Gastrocnemius medialis (tissue), 4 donors: ENCODE data around the gene PRL. TPM values are rescaled to one million over a fixed set of nuclear protein-coding genes. Genes with fewer than 3 reads are reported as not detected.
A peak's percentile ranks its signal among the peaks of the same experiment; 100 is the strongest.

Experiments
- ATAC-seq, 2 donors: fragments of 150-250 bp; one replicate each; pipeline ENCODE4 v1.9.1; 2016
- DNase-seq, 2 donors: peaks; one replicate each; pipeline ENCODE4 v3.0.0-alpha.2; 2019
- H3K27ac ChIP-seq, 4 donors: fragments of 200-600 bp; sonication (generic); 1 replicate in 1 of 4; 2 replicates in 3 of 4; pipeline ENCODE4 v1.5.1; 2016 to 2018; ENCODE audit warnings: mild to moderate bottlenecking in 2 of 4, moderate library complexity in 1 of 4
- H3K27me3 ChIP-seq, 3 donors: fragments of 200-600 bp; sonication (generic) in 2 of 3; 1 replicate in 1 of 3; 2 replicates in 2 of 3; pipeline versions ENCODE4 v1.5.1 to v1.6.0; 2016 to 2019; ENCODE audit warnings: mild to moderate bottlenecking in 1 of 3, moderate library complexity in 1 of 3
- H3K36me3 ChIP-seq, 2 donors: fragments of 200-600 bp; sonication (generic) in 1 of 2; one replicate each; pipeline ENCODE4 v1.5.1; 2017 to 2018
- H3K4me1 ChIP-seq, 2 donors: fragments of 200-600 bp; sonication (generic) in 1 of 2; one replicate each; pipeline ENCODE4 v1.5.1; 2016 to 2017; ENCODE audit warnings: mild to moderate bottlenecking in 2 of 2
- H3K4me3 ChIP-seq, 4 donors: fragments of 200-600 bp; sonication (generic) in 3 of 4; 1 replicate in 1 of 4; 2 replicates in 3 of 4; pipeline ENCODE4 v1.5.1; 2016 to 2019; ENCODE audit warnings: mild to moderate bottlenecking in 2 of 4
- H3K9me3 ChIP-seq, 3 donors: fragments of 200-600 bp; sonication (generic) in 2 of 3; 1 replicate in 1 of 3; 2 replicates in 2 of 3; pipeline ENCODE4 v1.5.1; 2016 to 2019
- CTCF ChIP-seq, 5 experiments: fragments of 450-650 bp in 3 of 5; fragments of 200-600 bp in 2 of 5; sonication (generic) in 2 of 5; IDR thresholded peaks in 4 of 5; conservative IDR thresholded peaks in 1 of 5; 1 replicate in 4 of 5; 2 replicates in 1 of 5; pipeline ENCODE4 v1.5.1; 2016 to 2019; ENCODE audit warnings: antibody characterized with exemption in 5 of 5, mild to moderate bottlenecking in 3 of 5, moderate library complexity in 3 of 5
- POLR2A ChIP-seq, 2 donors: fragments of 450-650 bp; IDR thresholded peaks; one replicate each; pipeline ENCODE4 v1.6.1; 2017; ENCODE audit warnings: antibody characterized with exemption in 2 of 2, mild to moderate bottlenecking in 2 of 2, moderate library complexity in 2 of 2
- in situ Hi-C, 4 donors: fragments of 200-750 bp; cut with MboI; loops; one replicate each; pipeline versions ENCODE4 v1.15.0 to v1.8.0; 2017; ENCODE audit warnings: low sequenced_read_pairs in 4 of 4
- intact Hi-C: fragments of 100-400 bp; cut with DNase I; formaldehyde crosslinking; loops from one replicate; pipeline ENCODE4 v1.15.1; 2023; ENCODE audit warnings: low total_unique reads
- total RNA-seq, 4 donors: library from RNA; depleted of rRNA; stranded (reverse); fragments of >200 nt; gene quantifications; one replicate each; pipeline versions ENCODE4 v1.1.0 to v1.2.3, GENCODE V29; 2016

The PRL gene
- total RNA-seq, 4 donors from 2014 or later: not detected

GRCh38 chr6:22250486-22250885 is 46.4 kb downstream of the PRL start:
- no peaks in the 10 kb centered on the region for H3K9me3 ChIP-seq
- no peaks in the 10 kb centered on the region for H3K4me1 ChIP-seq
- ATAC-seq: no peak
- H3K27ac ChIP-seq: peak overlapping the region in 2 of 4 donors; percentile 10 to 13
- intact Hi-C loops (no loop called here), in situ Hi-C loops (no loop called here)
- TF ChIP-seq POLR2A (IDR thresholded peaks at IDR 0.05): no peak
- TF ChIP-seq CTCF (IDR thresholded peaks at IDR 0.05 in 4 of 5, conservative IDR thresholded peaks at IDR 0.05 in 1 of 5): no peak
- H3K4me3 ChIP-seq: no peak overlapping the region
- no peaks in the 10 kb centered on the region for H3K36me3 ChIP-seq
- H3K27me3 ChIP-seq: no peaks in the 10 kb centered on the region
- no peak for DNase-seq

GRCh38 chr6:22249711-22250350 is 47.0 kb downstream of the PRL start:
- H3K27me3 ChIP-seq: no peaks in the 10 kb centered on the region
- intact Hi-C loops (no loop called here), in situ Hi-C loops (no loop called here)
- H3K4me3 ChIP-seq: no peak overlapping the region
- H3K4me1 ChIP-seq: no peaks in the 10 kb centered on the region
- DNase-seq (no peak), ATAC-seq (no peak)
- TF ChIP-seq POLR2A (IDR thresholded peaks at IDR 0.05) (no peak), CTCF (IDR thresholded peaks at IDR 0.05 in 4 of 5, conservative IDR thresholded peaks at IDR 0.05 in 1 of 5) (no peak)
- H3K9me3 ChIP-seq: no peaks in the 10 kb centered on the region
- no peaks in the 10 kb centered on the region for H3K36me3 ChIP-seq
- H3K27ac ChIP-seq: peak overlapping the region in 1 of 4 donors; percentile 10

GRCh38 chr6:22248513-22249308 is 48.1 kb downstream of the PRL start:
- no peaks in the 10 kb centered on the region for H3K27me3 ChIP-seq
- H3K36me3 ChIP-seq: no peaks in the 10 kb centered on the region
- H3K4me3 ChIP-seq: no peak overlapping the region
- DNase-seq: no peak
- in situ Hi-C loops: no loop called here
- intact Hi-C loops: no loop called here
- H3K4me1 ChIP-seq: no peaks in the 10 kb centered on the region
- TF ChIP-seq CTCF (IDR thresholded peaks at IDR 0.05 in 4 of 5, conservative IDR thresholded peaks at IDR 0.05 in 1 of 5) (no peak), POLR2A (IDR thresholded peaks at IDR 0.05) (no peak)
- no peak for ATAC-seq
- no peaks in the 10 kb centered on the region for H3K9me3 ChIP-seq
- H3K27ac ChIP-seq: no peak overlapping the region

- TF ChIP-seq POLR2A (IDR thresholded peaks at IDR 0.05) (no peak), CTCF (IDR thresholded peaks at IDR 0.05 in 4 of 5, conservative IDR thresholded peaks at IDR 0.05 in 1 of 5) (no peak)
- no peaks in the 10 kb centered on the region for H3K4me1 ChIP-seq
- H3K36me3 ChIP-seq: no peaks in the 10 kb centered on the region
- no peak overlapping the region for H3K4me3 ChIP-seq
- intact Hi-C loops (no loop called here), in situ Hi-C loops (no loop called here)
- no peak overlapping the region for H3K27ac ChIP-seq
- ATAC-seq (no peak), DNase-seq (no peak)
- no peaks in the 10 kb centered on the region for H3K9me3 ChIP-seq
- H3K27me3 ChIP-seq: no peaks in the 10 kb centered on the region
Measured at GRCh38 chr6:22247916-22248482, 48.8 kb downstream of the PRL start.
